ENCODE measurements around the gene SCN1B. TPM values are rescaled to one million over a fixed set of nuclear protein-coding genes. Genes with fewer than 3 reads are reported as not detected.
"Not testable (repeated sequence)": the region's sequence is repeated elsewhere in the genome, so short reads cannot be mapped to it uniquely, and the experiment has no call there.

Gene SCN1B
- total RNA-seq, 1 experiment from 2014 or later, result 8.0 TPM

DNA sequence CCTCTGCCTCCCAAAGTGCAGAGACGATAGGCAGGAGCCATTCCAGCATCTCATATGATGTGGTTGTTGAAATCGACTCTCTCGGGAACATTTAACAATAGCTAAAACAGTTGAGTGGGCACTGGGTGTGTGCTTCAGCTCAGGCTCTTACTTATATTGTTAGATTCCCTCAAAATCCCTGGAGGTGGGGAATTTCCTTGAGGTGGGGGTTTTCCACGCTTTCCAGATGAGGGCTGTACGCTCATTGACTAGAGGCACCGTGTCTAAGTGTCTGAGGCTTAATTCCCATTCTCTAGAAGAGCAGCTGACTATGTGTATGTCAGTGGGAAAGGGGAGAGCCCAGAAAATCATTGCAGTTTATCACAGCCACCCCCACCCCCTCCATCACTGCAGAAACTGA is 41.0 kb upstream of the SCN1B start (continued):
- TF ChIP-seq, protein P1, sequence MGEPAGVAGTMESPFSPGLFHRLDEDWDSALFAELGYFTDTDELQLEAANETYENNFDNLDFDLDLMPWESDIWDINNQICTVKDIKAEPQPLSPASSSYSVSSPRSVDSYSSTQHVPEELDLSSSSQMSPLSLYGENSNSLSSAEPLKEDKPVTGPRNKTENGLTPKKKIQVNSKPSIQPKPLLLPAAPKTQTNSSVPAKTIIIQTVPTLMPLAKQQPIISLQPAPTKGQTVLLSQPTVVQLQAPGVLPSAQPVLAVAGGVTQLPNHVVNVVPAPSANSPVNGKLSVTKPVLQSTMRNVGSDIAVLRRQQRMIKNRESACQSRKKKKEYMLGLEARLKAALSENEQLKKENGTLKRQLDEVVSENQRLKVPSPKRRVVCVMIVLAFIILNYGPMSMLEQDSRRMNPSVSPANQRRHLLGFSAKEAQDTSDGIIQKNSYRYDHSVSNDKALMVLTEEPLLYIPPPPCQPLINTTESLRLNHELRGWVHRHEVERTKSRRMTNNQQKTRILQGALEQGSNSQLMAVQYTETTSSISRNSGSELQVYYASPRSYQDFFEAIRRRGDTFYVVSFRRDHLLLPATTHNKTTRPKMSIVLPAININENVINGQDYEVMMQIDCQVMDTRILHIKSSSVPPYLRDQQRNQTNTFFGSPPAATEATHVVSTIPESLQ (CRISPR knock-in tag; IDR thresholded peaks at IDR 0.05), result no peak
- TF ChIP-seq, protein P2, sequence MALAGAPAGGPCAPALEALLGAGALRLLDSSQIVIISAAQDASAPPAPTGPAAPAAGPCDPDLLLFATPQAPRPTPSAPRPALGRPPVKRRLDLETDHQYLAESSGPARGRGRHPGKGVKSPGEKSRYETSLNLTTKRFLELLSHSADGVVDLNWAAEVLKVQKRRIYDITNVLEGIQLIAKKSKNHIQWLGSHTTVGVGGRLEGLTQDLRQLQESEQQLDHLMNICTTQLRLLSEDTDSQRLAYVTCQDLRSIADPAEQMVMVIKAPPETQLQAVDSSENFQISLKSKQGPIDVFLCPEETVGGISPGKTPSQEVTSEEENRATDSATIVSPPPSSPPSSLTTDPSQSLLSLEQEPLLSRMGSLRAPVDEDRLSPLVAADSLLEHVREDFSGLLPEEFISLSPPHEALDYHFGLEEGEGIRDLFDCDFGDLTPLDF (CRISPR knock-in tag; IDR thresholded peaks at IDR 0.05), result no peak
- TF ChIP-seq, protein P3, sequence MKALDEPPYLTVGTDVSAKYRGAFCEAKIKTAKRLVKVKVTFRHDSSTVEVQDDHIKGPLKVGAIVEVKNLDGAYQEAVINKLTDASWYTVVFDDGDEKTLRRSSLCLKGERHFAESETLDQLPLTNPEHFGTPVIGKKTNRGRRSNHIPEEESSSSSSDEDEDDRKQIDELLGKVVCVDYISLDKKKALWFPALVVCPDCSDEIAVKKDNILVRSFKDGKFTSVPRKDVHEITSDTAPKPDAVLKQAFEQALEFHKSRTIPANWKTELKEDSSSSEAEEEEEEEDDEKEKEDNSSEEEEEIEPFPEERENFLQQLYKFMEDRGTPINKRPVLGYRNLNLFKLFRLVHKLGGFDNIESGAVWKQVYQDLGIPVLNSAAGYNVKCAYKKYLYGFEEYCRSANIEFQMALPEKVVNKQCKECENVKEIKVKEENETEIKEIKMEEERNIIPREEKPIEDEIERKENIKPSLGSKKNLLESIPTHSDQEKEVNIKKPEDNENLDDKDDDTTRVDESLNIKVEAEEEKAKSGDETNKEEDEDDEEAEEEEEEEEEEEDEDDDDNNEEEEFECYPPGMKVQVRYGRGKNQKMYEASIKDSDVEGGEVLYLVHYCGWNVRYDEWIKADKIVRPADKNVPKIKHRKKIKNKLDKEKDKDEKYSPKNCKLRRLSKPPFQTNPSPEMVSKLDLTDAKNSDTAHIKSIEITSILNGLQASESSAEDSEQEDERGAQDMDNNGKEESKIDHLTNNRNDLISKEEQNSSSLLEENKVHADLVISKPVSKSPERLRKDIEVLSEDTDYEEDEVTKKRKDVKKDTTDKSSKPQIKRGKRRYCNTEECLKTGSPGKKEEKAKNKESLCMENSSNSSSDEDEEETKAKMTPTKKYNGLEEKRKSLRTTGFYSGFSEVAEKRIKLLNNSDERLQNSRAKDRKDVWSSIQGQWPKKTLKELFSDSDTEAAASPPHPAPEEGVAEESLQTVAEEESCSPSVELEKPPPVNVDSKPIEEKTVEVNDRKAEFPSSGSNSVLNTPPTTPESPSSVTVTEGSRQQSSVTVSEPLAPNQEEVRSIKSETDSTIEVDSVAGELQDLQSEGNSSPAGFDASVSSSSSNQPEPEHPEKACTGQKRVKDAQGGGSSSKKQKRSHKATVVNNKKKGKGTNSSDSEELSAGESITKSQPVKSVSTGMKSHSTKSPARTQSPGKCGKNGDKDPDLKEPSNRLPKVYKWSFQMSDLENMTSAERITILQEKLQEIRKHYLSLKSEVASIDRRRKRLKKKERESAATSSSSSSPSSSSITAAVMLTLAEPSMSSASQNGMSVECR (CRISPR knock-in tag; IDR thresholded peaks at IDR 0.05; ENCODE audit: borderline replicate concordance), result no peak
- TF ChIP-seq, protein P4, sequence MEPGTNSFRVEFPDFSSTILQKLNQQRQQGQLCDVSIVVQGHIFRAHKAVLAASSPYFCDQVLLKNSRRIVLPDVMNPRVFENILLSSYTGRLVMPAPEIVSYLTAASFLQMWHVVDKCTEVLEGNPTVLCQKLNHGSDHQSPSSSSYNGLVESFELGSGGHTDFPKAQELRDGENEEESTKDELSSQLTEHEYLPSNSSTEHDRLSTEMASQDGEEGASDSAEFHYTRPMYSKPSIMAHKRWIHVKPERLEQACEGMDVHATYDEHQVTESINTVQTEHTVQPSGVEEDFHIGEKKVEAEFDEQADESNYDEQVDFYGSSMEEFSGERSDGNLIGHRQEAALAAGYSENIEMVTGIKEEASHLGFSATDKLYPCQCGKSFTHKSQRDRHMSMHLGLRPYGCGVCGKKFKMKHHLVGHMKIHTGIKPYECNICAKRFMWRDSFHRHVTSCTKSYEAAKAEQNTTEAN (CRISPR knock-in tag; IDR thresholded peaks at IDR 0.05), result no peak
- TF ChIP-seq ESRRA (CRISPR knock-in tag; IDR thresholded peaks at IDR 0.05; ENCODE audit: borderline replicate concordance) (no peak), PRRX2 (CRISPR knock-in tag; IDR thresholded peaks at IDR 0.05) (no peak)

DNA sequence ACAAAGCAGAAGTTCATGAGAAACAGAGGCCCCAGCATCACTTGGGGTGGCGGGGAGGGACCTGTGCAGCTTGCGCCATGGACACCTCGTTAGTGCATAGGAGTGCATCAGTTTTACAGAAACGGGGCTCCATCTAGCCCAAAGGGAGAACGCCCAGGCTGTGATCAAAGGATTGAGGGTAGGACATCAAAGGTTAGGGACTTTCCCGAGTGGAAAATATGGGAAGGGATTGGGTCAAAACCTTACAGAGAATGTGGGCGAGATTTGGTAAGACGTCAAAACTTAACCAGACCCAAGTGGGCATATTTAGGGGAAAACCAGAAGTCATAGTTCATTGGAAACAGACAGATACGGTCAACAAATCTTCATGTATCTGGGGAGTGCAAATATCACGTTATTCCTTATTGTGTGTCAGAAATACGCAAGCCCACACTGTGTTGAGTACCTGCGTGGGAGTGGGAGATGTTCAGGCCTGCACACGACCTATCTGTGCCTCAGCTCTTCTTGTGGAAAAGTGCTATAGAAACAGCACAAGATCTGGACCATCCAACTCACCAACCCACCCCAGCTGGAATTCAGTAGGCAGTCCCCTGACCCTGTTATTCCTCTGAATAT is 39.6 kb upstream of the SCN1B start:
- ATAC-seq (no peak), DNase-seq (ENCODE audit: low spot score) (no peak)
- H3K36me3 Mint-ChIP-seq, result no peaks in the 10 kb centered on the region
- ChIA-PET CTCF (interaction anchor here (1.4 kb wide), 1 partner anchor 54 kb away, joined by 4 read pairs; no protein-coding TSS in a partner anchor), POLR2A (no interaction called here)
- TF ChIP-seq NR1H2 (CRISPR knock-in tag; IDR thresholded peaks at IDR 0.05) (no peak), RELA (CRISPR knock-in tag; IDR thresholded peaks at IDR 0.05; ENCODE audit: borderline replicate concordance) (no peak), ZNF416 (CRISPR knock-in tag; IDR thresholded peaks at IDR 0.05) (no peak), JUN (CRISPR knock-in tag; IDR thresholded peaks at IDR 0.05) (no peak), TP53 (CRISPR knock-in tag; IDR thresholded peaks at IDR 0.05) (no peak), NFATC4 (CRISPR knock-in tag; IDR thresholded peaks at IDR 0.05) (no peak)
- no peak overlapping the region for H3K27ac Mint-ChIP-seq
- peaks cover 2% of the 10 kb centered on the region; the same call in 1 of the 2 replicates for H3K27me3 Mint-ChIP-seq (ENCODE audit: low read depth)
- peaks cover 17% of the 10 kb centered on the region for H3K4me1 Mint-ChIP-seq
- peaks cover 7% of the 10 kb centered on the region for H3K9me3 Mint-ChIP-seq
- no peak overlapping the region for H3K4me3 Mint-ChIP-seq

DNA sequence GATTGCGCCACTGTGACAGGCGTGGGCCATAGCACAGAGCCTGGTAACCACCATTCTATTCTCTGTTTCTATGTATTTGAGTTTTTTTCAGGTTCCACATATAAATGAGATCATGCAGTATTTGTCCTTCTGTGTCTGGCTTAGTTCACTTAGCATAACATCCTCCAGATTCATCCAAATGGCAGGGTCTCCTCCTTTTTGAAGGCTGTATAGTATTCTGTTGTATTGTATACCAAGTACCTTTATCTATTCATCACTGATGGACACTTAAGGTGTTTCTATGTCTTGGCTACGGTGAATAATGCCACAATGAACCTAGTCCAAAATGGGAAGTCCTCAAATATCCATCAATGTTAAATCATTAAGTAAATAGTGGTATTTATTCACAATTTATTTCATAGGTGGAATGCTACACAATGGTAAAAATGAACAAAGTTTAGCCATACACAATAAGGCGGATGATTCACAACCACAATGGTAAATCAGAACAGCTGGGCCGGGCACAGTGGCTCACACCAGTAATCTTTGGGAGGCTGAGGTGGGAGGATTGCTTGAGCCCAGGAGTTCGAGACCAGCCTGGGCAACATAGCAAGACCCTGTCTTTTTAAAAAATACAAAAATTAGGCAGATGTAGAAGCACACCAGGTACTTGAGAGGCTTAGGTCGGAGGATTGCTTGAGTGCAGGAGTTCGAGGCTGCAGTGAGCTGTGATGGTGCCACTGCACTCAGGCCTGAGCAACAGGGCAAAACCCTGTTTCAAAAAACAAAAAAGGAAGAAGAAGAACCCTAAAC is 38.5 kb upstream of the SCN1B start:
- POLR2A ChIA-PET, result no interaction called here
- DNase-seq (ENCODE audit: low spot score), result no peak
- TF ChIP-seq HMGA2 (CRISPR knock-in tag; IDR thresholded peaks at IDR 0.05) (no peak), SOX15 (CRISPR knock-in tag; IDR thresholded peaks at IDR 0.05) (no peak), MYBL2 (CRISPR knock-in tag; IDR thresholded peaks at IDR 0.05) (no peak), ZNF121 (CRISPR knock-in tag; IDR thresholded peaks at IDR 0.05) (peak; percentile 39; the same call in 1 of the 2 replicates), SMAD4 (CRISPR knock-in tag; IDR thresholded peaks at IDR 0.05) (no peak)
- CTCF ChIA-PET, result no interaction called here
- Mint-ChIP-seq H3K36me3 (no peaks in the 10 kb centered on the region), H3K9me3 (peaks cover 7% of the 10 kb centered on the region), H3K27ac (no peak overlapping the region), H3K4me1 (peaks cover 24% of the 10 kb centered on the region), H3K27me3 (ENCODE audit: low read depth) (peaks cover 2% of the 10 kb centered on the region; the same call in 1 of the 2 replicates), H3K4me3 (no peak overlapping the region)
- ATAC-seq, result no peak

DNA sequence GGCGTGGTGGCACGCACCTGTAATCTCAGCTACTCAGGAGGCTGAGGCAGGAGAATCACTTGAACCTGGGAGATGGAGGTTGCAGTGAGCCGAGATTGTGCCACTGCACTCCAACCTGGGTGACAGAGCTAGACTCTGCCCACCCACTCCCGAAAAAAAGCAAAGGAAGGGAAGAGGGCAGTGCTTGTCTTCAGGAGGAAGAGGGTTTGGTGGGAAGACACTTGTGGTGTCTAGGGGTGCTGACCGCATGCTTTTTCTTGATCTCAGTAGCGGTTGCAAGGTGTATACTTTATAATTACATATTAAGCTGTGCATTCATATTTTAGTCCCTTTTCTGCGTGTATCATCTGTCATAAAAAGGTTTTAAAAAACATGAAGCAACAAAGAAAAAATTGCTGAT is 37.7 kb upstream of the SCN1B start:
- H3K4me3 Mint-ChIP-seq; ATAC-seq; H3K36me3 Mint-ChIP-seq; CTCF ChIA-PET; H3K27ac Mint-ChIP-seq; POLR2A ChIA-PET; H3K9me3 Mint-ChIP-seq; DNase-seq (ENCODE audit: low spot score); H3K27me3 Mint-ChIP-seq (ENCODE audit: low read depth): not testable (repeated sequence)
- H3K4me1 Mint-ChIP-seq, result peaks cover 32% of the 10 kb centered on the region
